Urinary bladder (tissue), 4 donors: Measurements from ENCODE around the gene FAM20C. TPM values are rescaled to one million over a fixed set of nuclear protein-coding genes. Genes with fewer than 3 reads are reported as not detected.

Experiments used
- DNase-seq: peaks from one replicate; pipeline ENCODE4 v3.0.0-alpha.2; 2015; ENCODE audit errors: extremely low spot score
- H3K27ac ChIP-seq: one replicate; pipeline ENCODE4 v1.5.1; 2013; ENCODE audit warnings: low read depth, mild to moderate bottlenecking, moderate library complexity
- H3K36me3 ChIP-seq: one replicate; pipeline ENCODE4 v1.6.1; 2013; ENCODE audit warnings: mild to moderate bottlenecking, moderate library complexity; ENCODE audit not compliant: insufficient read depth
- H3K4me1 ChIP-seq: one replicate; pipeline ENCODE4 v1.6.1; 2013; ENCODE audit warnings: mild to moderate bottlenecking, moderate library complexity; ENCODE audit not compliant: insufficient read depth
- H3K4me3 ChIP-seq: one replicate; pipeline ENCODE4 v1.5.1; 2013; ENCODE audit warnings: low read depth, low read length
- WGBS: extraction: QIAGEN DNeasy Blood & Tissue Kit; methylation state at CpG from one replicate; pipeline ENCODE4 v1.1.7; 2013; 5-methylcytosine and 5-hydroxymethylcytosine counted together
- polyA plus RNA-seq: library from polyadenylated mRNA; stranded (reverse); fragments of 200-250 nt; gene quantifications from one replicate; pipeline ENCODE4 v1.2.3, GENCODE V29; 2013
- total RNA-seq: library from RNA; depleted of rRNA; stranded (reverse); fragments of >200 nt; gene quantifications from one replicate; pipeline ENCODE4 v1.2.3, GENCODE V29; 2014
- donor health status: healthy with polysubstance abuse.
- donor health status: healthy.

The FAM20C gene
- total RNA-seq (13.3 TPM), polyA plus RNA-seq (86.5 TPM)

- H3K36me3 ChIP-seq: no peaks in the 10 kb centered on the region
- WGBS: under 1% methylated on average over 86 of the region's 89 CpGs
- no peak for DNase-seq
- H3K4me1 ChIP-seq: no peaks in the 10 kb centered on the region
- H3K4me3 ChIP-seq: peak within 1 kb of the TSS; percentile 74
- H3K27ac ChIP-seq: peak within 1 kb of the TSS; percentile 40
Observed at GRCh38 chr7:191981-192649, at the start of gene FAM20C. TSS of gene FAM20C (plus strand) at chr7:192571. CDS start at chr7:193200, 629 bp downstream.

GRCh38 chr7:143145-143751 is 49.1 kb upstream of the FAM20C start:
- WGBS: 92% methylated on average over 22 of the region's 22 CpGs
- Histone ChIP-seq H3K4me1 (no peaks in the 10 kb centered on the region), H3K27ac (no peak overlapping the region), H3K36me3 (no peaks in the 10 kb centered on the region), H3K4me3 (no peak overlapping the region)
- no peak for DNase-seq

DNA sequence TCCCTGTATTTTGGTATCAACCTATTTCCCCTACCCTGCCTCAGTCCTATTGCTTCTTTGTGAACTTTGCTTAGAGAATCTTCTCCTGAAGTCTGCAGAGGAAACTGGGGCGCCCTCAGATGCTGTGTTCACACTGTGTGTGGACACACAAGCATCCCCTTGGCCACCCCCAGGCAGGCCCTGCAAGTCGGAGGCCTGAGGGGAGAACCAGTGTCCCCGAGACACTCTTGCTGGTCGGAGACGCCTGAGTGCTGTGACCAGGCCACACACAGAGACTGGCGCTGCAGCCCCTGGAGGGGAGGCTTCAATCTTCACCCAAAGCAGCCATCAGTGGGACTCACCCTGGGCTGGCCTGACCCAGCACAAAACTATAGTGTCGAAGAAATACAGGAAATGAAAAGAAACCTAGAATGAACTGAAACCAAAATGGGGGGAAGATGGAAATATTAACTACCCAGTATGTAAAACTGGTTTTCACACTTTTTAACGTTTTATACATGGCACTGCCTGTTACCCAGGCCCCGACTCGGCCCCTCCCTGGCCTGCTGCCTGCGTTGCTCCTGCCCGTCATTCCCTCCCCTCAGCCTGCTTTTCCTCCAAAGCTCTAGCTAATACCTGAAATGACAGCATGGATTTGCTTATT is 48.4 kb upstream of the FAM20C start:
- WGBS: 85% methylated on average over 12 of the region's 12 CpGs
- Histone ChIP-seq H3K36me3 (no peaks in the 10 kb centered on the region), H3K27ac (no peak overlapping the region), H3K4me3 (no peak overlapping the region), H3K4me1 (no peaks in the 10 kb centered on the region)
- no peak for DNase-seq

DNA sequence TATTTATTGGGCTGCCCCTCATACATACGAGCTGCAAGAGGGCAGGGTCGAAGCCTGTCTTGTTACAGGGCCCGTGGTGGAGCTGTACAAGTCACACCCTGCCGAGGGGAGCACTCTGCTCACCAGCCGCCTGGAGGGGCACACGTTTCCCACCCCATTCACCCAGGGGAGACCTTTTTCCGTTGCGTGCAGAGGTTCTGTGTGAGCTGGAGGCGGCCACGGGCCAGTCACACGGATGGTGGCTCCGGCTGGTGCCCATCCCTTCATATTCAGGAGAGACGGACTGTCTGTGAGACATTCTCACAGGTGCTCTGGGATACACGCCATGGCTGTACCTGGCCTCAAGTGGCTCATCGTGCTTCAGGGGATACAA is 47.9 kb upstream of the FAM20C start:
- H3K27ac ChIP-seq: no peak overlapping the region
- DNase-seq: no peak
- no peaks in the 10 kb centered on the region for H3K4me1 ChIP-seq
- no peaks in the 10 kb centered on the region for H3K36me3 ChIP-seq
- no peak overlapping the region for H3K4me3 ChIP-seq
- 86% methylated on average over 15 of the region's 15 CpGs for WGBS

- Histone ChIP-seq H3K4me3 (no peak overlapping the region), H3K27ac (no peak overlapping the region), H3K36me3 (no peaks in the 10 kb centered on the region), H3K4me1 (no peaks in the 10 kb centered on the region)
- whole genome bisulfite sequencing: 74% methylated on average over 4 of the region's 4 CpGs
- DNase-seq: no peak
Observed at GRCh38 chr7:145863-146262, 46.5 kb upstream of the FAM20C start.

DNA sequence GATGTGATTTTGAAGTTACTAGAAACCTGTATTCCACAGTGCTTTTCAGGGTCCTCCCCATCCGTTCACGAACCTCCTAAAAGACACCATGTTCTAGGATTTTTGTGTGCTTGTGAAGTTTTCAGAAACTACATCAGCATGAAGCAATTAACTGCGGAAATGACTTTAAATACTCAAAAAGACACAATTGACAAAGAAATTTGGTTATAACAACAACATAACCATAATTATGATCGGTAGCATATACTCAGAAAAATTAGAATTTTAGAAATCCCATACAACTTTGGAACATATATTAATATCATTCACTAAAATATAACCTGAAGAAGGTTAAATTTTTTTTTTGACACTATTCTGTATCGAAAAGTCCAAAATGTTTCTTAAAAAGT is 43.8 kb upstream of the FAM20C start:
- Histone ChIP-seq H3K4me1 (no peaks in the 10 kb centered on the region), H3K27ac (peak overlapping the region; percentile 84), H3K4me3 (peak overlapping the region; percentile 49), H3K36me3 (no peaks in the 10 kb centered on the region)
- DNase-seq: no peak
- 62% methylated on average over 5 of the region's 5 CpGs for WGBS

- WGBS: under 1% methylated on average over 74 of the region's 74 CpGs
- peak overlapping the region; percentile 84 for H3K27ac ChIP-seq
- H3K36me3 ChIP-seq: no peaks in the 10 kb centered on the region
- peak; percentile 97 for DNase-seq
- H3K4me1 ChIP-seq: no peaks in the 10 kb centered on the region
- H3K4me3 ChIP-seq: peak overlapping the region; percentile 49
Observed at GRCh38 chr7:148932-149790, 43.2 kb upstream of the FAM20C start.

GRCh38 chr7:149791-150636 is 42.4 kb upstream of the FAM20C start:
- Histone ChIP-seq H3K4me1 (no peaks in the 10 kb centered on the region), H3K4me3 (peak overlapping the region; percentile 39), H3K36me3 (no peaks in the 10 kb centered on the region), H3K27ac (peak overlapping the region; percentile 84)
- DNase-seq: no peak
- WGBS: 36% methylated on average over 41 of the region's 41 CpGs

GRCh38 chr7:150811-151221 is 41.6 kb upstream of the FAM20C start:
- H3K4me1 ChIP-seq: no peaks in the 10 kb centered on the region
- WGBS: 72% methylated on average over 13 of the region's 13 CpGs
- no peaks in the 10 kb centered on the region for H3K36me3 ChIP-seq
- DNase-seq: no peak
- no peak overlapping the region for H3K27ac ChIP-seq
- H3K4me3 ChIP-seq: no peak overlapping the region

DNA sequence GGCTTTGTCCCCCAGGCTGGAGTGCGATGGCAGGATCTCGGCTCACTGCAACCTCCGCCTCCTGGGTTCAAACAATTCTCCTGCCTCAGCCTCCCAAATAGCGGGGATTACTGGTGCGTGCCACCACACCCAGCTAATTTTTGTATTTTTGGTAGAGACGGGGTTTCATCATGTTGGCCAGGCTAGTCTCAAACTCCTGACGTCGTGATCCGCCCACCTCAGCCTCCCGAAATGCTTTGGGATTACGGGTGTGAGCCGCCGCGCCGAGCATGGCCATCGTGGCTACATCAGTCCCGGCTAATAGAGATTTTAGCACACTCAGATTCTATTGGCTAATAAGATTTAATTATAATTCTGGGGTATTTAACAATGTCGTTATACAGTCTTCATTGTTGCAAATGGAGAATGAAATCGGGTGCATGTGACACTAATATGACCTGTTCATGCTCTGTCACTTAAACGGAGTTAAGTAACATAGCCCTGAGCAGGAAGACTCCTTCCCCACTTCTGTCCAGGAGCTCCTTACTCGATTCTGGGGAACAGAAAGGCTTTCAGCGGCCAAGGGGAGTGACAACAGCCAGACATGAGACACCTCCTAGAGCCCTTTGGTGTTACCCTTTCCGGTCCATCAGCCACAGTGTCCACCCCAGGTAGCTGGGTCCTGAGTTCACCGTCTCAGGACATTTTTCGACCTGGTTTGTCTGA is 40.9 kb upstream of the FAM20C start:
- H3K4me3 ChIP-seq: no peak overlapping the region
- H3K4me1 ChIP-seq: no peaks in the 10 kb centered on the region
- 95% methylated on average over 25 of the region's 25 CpGs for WGBS
- DNase-seq: no peak
- no peaks in the 10 kb centered on the region for H3K36me3 ChIP-seq
- no peak overlapping the region for H3K27ac ChIP-seq

DNA sequence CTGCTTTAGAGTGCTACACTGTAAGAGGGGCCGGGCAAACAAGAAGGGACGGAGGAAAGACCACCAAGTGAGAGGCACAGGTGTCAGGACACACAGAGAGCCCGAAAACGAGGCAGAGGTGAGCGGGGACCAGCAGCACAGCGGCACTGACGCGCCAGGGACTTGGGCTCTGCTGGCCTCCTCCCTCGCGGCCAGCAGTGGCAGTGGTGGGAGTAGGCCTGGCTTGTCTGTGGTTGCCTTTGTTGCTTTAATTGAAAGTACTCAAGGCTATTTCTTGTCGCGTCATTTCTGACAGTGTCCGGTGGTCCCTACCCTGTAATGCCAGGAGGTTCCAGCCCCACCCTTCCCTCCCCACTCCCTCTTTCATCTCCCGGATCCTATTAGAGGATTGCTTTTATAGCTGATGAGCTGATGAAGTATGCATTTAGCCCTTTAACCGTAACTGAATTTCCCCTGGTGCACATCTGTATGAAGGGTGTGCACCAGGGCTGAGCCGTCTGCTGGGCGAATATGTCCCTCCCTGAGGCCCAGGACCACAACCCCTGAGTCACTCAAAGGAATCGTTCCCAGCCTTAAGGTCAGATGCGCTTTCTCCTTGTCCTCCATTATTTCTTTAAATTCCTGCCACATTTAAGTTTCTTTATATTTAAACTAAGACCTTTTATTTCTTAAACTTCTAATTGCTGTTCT is 39.5 kb upstream of the FAM20C start:
- Histone ChIP-seq H3K4me3 (no peak overlapping the region), H3K4me1 (no peaks in the 10 kb centered on the region), H3K27ac (no peak overlapping the region), H3K36me3 (no peaks in the 10 kb centered on the region)
- 64% methylated on average over 19 of the region's 19 CpGs for WGBS
- no peak for DNase-seq

GRCh38 chr7:153604-154003 is 38.8 kb upstream of the FAM20C start:
- Histone ChIP-seq H3K27ac (no peak overlapping the region), H3K36me3 (no peaks in the 10 kb centered on the region), H3K4me3 (no peak overlapping the region), H3K4me1 (no peaks in the 10 kb centered on the region)
- DNase-seq: no peak
- 86% methylated on average over 13 of the region's 13 CpGs for WGBS
